ENCODE measurements around the gene LAMB2. TPM values are rescaled to one million over a fixed set of nuclear protein-coding genes. Genes with fewer than 3 reads are reported as not detected.

LAMB2 gene
- total RNA-seq = 209 and 412 TPM in 2 replicates

DNA sequence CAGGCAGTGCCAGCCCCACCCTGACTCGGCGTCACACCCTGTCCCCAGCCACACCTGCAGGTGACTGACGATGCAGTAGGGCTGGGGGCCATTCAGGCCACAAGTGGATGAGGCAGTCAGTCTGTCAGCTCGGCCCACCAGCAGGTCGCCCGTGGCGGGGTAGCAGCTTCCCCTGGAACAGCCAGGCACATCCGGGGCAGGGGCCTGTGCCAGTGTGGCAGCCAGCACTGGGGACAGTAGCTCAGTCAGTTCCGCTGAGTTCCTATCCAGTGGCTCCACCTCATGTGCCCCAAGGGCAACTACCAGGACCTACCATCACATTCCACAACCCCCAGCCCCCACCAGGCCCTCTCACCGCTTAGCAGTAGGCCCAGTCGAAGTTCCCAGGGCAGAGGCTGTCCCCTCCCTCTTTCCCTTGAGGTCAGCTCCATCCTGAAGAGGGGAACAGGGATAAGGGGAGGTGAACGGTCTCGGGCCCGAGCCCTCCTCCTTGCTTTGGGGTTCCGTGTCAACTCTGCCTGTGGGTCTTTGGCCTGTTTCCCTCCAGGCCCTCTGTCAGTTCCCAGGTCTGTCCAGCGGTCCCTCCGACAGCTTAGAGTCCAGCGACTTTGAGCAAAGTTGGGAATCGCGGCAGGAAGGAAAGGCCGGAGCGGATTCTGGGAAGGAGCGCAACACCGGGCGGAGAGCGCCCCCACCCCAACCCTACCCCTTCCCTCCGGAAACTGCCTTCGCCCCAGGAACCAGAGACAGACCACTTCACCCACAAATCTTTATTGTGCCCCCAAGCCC is at the start of gene LAMB2:
LAMB2 (minus strand) TSS at position 614 of the 789 bp plus-strand sequence; CDS start at position 431, 183 bp downstream.

DNA sequence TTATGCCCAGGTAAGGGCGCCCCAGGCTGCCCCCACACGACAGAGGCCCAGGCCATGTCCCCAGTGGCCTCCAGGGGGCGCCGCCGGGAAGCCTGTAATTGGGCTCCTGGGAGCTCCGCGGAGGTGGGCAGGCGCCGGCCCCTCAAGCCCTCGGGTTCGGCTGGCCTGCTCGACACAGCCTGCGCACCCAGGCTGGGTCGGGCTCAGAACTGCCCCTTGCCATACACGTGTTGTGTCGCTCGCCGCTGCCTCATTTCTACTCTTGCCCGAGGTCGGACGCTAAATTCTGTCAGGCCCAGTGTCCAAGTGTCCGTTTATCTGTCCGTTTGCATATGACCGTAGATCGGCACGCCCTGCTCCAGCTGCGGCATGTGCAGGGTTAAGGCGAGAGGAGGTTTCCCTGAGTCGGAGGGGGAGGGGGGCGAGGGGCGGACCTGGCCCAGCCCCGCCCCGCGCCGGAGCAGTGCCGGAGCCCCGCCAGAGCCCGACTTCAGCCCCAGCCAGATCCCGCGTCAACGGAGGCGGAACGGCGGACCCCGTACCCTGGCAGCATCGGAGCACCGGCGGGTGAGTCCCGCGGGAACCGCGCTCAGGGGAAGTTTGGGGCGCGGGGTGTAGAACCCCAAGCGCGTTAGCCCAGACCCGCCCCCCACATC is 38.4 kb upstream of the LAMB2 start, which contains the start of gene KLHDC8B:
KLHDC8B (plus strand) TSS at position 480 of the 656 bp plus-strand sequence. CDS start 1,172 bp downstream, outside the sequence.

GRCh38 chr3:49165771-49166751 is 33.2 kb upstream of the LAMB2 start, which contains the start of gene CCDC71:
Gene CCDC71 (minus strand): TSS chr3:49166331. CDS start chr3:49164208, 2,123 bp downstream.

GRCh38 chr3:49120438-49121131 is 12.3 kb downstream of the LAMB2 start, which contains the start of gene USP19:
Gene USP19 (minus strand): TSS chr3:49120823. CDS start chr3:49119145, 1,678 bp downstream.

DNA sequence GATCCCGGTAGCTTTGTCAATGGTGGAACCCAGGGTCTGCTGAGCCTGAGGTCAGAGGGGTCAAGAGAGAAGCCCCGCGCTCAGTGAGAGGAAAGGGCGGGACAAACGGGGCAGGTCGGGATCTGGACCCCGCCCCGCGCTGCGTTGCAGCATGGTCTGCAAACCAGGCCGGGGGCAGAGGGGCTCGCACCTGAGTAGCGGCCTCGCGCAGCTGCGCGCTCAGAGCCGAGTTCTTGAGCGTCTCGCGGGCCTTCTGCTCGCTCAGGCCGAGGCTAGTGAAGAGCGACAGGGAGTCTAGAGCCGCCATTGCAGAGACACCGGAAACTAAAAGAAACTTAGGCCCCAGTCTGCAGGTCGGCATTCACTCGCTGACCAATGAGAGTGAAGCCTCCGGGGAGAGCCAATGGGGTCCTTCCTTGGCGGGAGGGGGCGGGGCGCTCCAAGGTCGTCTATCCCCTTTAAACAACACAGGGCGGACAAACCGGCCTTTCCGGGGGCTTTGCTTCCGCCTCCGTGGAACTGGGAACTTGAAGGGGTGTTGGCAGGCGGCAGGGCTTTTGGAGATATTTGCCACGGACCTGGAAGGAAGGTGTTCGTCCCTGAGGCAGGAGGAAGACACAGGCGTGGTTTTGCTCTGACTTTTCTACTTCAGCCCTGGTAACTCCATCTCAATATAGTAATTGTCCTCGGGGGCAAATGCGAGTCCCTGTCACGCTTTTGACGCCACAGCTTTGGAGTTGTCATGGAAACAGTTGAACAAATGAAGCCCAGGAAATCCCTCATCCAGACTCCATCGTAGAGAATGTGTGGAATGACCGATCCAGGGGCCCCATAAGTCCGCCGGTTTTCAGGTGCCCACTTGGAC is 28.2 kb downstream of the LAMB2 start, which contains the start of gene QARS1:
QARS1 (minus strand) TSS at position 331 of the 865 bp plus-strand sequence; CDS start at position 307, 24 bp downstream.

GRCh38 chr3:49093853-49094767 is 38.7 kb downstream of the LAMB2 start, which contains the start of gene QRICH1:
Gene QRICH1 (minus strand): TSS chr3:49094071. CDS start chr3:49077017, 17,054 bp downstream.

Other genes starting within 250 kb of the LAMB2 start
- 8.6 and 13.1 TPM in 2 replicates for gene SLC25A20, start 234.2 kb downstream of the LAMB2 start, total RNA-seq
- gene ARIH2, start 214.2 kb downstream of the LAMB2 start, total RNA-seq = 72.1 and 85.6 TPM in 2 replicates
- 16.3 and 82.8 TPM in 2 replicates for gene P4HTM, start 142.8 kb downstream of the LAMB2 start, total RNA-seq
- gene WDR6, start 125.7 kb downstream of the LAMB2 start, total RNA-seq = 89.0 and 128 TPM in 2 replicates
- gene DALRD3, start 114.5 kb downstream of the LAMB2 start, total RNA-seq = 57.8 and 89.2 TPM in 2 replicates
- gene NDUFAF3, start 110.9 kb downstream of the LAMB2 start, total RNA-seq = 212 and 249 TPM in 2 replicates
- 182 and 193 TPM in 2 replicates for gene IMPDH2, start 103.7 kb downstream of the LAMB2 start, total RNA-seq
- 70.0 and 78.2 TPM in 2 replicates for gene QRICH1, start 39.0 kb downstream of the LAMB2 start, total RNA-seq
- gene QARS1, start 28.3 kb downstream of the LAMB2 start, total RNA-seq = 362 and 497 TPM in 2 replicates
- 38.1 and 55.4 TPM in 2 replicates for gene USP19, start 12.2 kb downstream of the LAMB2 start, total RNA-seq
- 32.4 and 33.2 TPM in 2 replicates for gene CCDC71, start 33.3 kb upstream of the LAMB2 start, total RNA-seq
- gene KLHDC8B, start 38.5 kb upstream of the LAMB2 start, total RNA-seq = 10.1 and 37.6 TPM in 2 replicates
- gene C3orf62, start 144.2 kb upstream of the LAMB2 start, total RNA-seq = 0.33 and 0.76 TPM in 2 replicates
- 12.5 and 15.1 TPM in 2 replicates for gene USP4, start 207.0 kb upstream of the LAMB2 start, total RNA-seq
- gene GPX1, start 225.3 kb upstream of the LAMB2 start, total RNA-seq = 516 and 726 TPM in 2 replicates

Measured in mesangial cell (primary cell).